Limb (tissue), 2 donors: ENCODE data around the gene PRXL2B.
"Not testable (repeated sequence)": the region's sequence is repeated elsewhere in the genome, so short reads cannot be mapped to it uniquely, and the experiment has no call there.

ENCODE experiments used
- DNase-seq, 2 donors: peaks; one replicate each; pipeline ENCODE4 v3.0.0-alpha.2; 2016; ENCODE audit errors: extremely low spot score in 2 of 2

PRXL2B gene

GRCh38 chr1:2550309-2550861 is 36.2 kb upstream of the PRXL2B start:
- not testable (repeated sequence) for DNase-seq

DNA sequence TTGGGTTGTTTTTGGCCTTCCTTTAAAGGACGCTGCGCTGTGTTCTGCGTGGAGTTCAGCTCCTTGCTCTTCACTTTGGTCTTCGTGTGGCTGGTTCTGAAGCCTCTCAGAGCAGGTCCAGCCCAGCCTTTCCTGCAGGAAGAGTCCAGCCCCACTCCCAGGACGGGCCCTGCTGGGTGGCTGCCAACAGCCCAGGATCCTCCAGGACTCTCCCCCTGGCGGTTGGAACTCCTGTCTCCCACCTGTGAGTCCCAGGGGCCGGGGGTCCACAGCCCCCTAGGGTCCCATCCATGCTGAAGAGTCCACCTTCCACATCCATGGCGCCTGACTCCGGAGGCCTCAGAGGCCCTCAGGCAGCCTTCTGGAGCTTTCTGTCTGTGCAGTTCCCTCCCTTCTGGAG is 35.0 kb upstream of the PRXL2B start:
- not testable (repeated sequence) for DNase-seq

GRCh38 chr1:2552189-2552588 is 34.4 kb upstream of the PRXL2B start:
- DNase-seq = no peak

- not testable (repeated sequence) for DNase-seq
Observed at GRCh38 chr1:2553076-2553475, 33.5 kb upstream of the PRXL2B start.

DNA sequence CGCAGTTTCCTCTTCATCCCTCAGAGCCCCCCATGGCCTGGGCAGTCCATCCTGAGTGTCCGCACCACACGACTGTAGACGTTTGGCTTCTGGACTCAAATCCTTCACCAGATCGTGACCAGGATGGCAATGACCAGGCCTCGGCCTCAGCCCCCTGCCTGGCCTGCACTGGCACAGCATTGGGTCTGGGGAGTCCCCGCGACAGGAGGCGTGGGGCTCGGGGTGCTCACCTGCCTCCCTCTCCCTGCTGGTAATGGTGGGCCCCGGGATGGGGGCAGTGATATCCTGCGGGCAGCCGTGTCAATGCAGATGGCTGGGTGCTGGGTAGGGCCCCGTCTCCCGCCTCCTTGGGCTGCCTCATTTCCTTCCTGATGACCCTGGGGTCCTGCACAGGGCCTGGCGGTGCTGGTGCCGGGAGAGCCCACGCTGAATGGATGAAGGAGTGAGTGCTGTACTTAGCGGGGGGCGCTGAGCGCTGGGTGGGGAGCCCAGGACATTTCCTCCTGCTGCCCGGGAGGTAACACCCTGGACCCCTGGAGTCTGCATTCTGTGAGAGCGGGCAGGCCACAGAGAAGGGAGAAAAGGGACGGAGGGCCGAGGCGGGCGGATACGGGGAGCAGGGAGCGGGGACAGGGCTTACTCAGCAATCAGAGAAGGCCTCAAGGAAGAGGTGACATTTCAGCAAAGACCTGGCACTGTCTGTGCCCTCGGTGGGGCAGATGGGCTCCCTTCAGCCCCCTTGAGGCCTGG is 32.5 kb upstream of the PRXL2B start:
- DNase-seq = no peak

- DNase-seq = no peak
Observed at GRCh38 chr1:2554621-2555387, 31.8 kb upstream of the PRXL2B start.

DNA sequence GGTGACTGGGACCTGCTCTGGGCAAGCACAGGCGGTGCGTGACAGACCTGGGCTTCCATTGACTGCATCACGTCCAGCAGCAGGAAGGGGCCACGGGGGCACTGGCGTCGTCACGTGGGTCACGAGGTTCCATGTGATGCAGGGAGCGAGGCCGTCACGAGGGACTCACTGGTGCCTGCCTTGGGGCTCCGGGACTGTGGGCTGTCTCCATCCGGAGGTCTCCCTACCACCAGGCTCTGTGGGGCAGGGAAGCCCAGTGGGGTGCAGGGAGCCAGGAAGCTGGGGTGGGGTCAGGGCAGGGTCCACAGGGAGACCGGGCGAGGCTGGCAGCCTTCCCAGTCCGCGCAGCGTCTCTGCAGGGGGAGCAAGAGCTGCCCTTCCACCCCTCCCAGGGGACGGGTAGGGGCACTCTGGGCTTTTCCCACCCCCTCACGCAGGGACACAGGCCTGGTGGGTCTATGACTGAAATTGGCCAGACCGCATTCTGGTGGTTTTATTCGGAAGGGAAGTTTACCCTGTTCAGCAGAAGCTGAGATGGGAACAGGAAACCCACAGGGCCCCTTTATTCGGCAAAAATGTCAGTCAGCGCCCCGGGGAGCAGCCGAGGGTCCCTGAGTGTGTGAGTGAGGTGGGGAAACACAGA is 30.8 kb upstream of the PRXL2B start:
- DNase-seq = no peak

GRCh38 chr1:2556277-2556677 is 30.3 kb upstream of the PRXL2B start, which contains the start of gene TNFRSF14:
Gene TNFRSF14, plus strand, starts transcription at chr1:2556371. Its CDS starts 294 bp downstream, at chr1:2556665.
- peak in 1 of 2 donors; percentile 59 for DNase-seq

DNA sequence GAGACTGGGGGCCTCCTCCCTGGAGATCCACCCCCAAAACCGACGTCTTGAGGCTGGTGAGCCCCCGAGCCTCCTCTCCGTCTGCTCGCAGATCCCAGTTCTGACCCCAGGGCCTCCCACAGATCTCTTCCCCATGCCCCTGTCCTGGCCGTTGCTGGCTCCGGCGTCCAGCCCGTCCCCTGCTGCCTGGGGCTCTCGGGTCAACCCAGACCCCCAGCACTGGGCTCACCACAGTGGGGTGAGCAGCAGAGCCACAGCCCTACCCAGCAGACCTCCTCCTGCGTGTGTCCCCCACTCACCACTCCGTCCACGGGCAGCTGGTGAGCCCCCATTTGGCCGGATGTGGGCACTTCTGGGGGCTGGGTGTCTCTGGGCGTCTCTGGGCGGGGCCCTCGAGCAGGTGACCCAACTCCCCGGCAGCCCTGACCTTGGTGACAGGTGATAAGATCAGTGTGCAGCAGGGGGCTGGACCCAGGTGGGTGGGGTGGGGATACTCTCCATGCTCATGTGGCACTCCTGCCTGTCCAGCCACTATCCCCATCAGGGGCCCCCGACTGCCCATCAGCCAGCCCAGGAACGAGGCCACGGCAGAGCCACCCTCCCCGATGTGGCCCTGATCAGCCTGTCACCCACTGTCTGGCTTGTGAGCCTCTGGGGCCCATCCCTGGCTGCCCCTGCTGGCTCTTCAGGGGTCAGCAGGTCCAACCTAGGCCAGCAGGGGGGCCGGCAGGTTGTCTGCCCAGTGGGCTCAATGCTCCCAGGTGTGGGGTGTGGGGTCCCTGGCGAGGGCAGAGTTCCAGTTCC is 29.7 kb upstream of the PRXL2B start:
- no peak for DNase-seq

- DNase-seq = no peak
Observed at GRCh38 chr1:2557482-2558400, 28.8 kb upstream of the PRXL2B start.

DNA sequence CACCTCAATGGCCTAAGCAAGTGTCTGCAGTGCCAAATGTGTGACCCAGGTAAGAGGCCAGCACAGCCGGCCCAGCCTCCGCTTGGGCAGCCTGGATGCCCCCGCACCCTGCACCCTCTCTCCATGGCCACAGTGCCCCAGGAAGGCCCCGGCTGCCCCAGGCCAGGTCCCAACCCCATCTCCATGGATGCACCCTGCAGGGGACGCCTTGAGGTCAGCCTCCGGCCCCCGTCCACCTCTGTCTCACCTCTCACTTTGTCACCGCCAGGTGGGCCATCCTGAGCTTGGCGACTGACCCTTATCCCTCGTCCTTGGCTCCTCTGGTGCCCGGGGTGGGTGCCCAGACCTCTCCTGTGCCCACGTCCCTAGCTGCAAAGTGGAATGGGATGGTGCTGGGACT is 28.2 kb upstream of the PRXL2B start:
- peak in 1 of 2 donors; percentile 23 for DNase-seq

GRCh38 chr1:2558861-2559260 is 27.7 kb upstream of the PRXL2B start:
- DNase-seq = no peak

DNA sequence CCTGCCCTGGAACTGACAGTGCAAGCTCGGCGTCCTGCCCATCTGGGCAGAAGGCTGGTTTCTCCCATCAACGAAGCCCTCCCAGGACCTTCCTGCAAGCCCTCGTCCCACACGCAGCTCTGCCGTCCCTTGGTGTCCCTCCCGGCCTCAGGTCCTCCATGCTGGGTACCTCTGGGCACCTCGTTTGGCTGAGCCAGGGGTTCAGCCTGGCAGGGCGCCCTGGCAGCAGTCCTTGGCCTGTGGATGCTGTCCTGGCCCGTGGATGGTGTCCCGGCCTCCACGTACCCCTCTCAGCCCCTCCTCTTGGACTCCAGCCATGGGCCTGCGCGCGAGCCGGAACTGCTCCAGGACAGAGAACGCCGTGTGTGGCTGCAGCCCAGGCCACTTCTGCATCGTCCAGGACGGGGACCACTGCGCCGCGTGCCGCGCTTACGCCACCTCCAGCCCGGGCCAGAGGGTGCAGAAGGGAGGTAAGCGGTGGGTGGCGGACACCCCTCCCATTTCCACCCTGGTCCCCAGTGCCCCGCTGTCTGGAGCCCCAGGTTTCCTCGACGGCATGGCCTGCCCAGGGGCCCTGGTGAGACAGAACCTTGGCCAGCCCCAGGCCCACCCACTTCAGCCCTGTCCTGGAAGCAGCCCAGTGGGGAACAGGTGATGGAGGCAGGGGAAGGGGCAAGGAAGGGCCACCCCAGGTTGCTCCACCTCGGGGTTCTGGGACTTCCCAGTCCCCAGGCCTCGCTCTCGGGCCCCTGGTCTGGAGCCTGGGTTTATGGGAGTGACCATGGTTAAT is 26.9 kb upstream of the PRXL2B start:
- DNase-seq = no peak

- DNase-seq = no peak
Observed at GRCh38 chr1:2560299-2561073, 26.1 kb upstream of the PRXL2B start.

DNA sequence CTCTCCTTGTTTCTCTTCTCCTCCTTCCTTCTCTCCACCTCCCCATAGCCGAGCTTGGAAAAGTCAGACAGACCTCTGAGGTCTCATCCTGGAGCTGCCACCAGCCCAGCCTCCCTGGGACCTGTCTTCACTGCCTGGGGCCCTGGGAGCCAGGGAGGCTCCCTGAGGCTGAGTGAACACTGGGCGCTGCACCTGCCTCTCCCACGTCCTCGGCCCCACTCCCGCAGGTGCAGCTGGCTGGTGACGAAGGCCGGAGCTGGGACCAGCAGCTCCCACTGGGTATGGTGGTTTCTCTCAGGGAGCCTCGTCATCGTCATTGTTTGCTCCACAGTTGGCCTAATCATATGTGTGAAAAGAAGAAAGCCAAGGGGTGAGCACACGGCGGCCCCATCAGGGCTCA is 25.1 kb upstream of the PRXL2B start:
- no peak for DNase-seq

DNA sequence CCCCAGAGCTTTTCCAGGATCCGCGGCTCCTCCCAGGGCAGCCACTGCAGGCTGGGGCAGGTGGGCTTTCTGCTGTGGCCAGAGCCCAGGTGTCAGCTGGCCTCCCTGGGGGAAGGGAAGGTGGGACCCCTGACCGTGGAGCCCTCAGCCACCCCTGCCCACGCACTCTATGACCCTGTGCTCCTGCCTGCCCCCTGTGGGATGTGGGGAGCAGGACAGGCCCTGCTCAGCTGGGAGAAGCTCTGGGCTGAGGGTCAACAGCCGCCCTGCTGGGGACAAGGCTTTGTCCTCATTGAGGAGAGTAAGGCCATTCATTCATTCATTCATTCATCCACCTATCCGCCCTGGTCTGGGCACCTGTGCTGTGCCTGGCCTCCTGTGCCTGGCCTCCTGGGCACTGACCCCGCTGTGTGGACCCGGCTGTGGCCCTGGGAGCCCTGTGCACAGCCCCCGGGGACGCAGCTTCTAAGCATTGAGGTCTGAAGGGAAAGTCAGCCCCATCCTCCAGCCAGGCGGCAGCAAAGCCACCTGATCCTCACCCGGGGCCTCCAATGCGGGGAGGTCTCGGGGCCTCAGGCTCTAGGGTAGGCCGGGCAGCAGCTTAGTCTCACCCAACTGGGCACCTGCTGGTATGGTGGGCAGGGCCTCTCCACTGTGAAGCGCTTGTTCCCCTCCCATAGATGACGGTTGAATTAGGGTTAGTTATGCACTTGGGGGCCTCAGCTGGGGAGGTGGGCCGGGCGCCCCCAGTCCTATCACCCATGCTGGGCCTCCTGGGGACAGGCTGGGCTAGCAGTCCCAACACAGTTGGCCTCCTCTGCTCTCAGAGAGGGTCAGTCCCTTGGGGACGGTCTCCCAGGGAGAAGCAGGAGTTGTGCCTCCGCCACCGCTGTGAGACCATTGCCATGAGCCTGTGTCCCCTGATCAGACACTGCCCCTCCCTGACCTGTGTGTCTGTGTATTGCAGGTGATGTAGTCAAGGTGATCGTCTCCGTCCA is 24.4 kb upstream of the PRXL2B start:
- no peak for DNase-seq

GRCh38 chr1:2563205-2563604 is 23.4 kb upstream of the PRXL2B start:
- no peak for DNase-seq
